Measurements from ENCODE around the gene PGD.

Gene PGD

DNA sequence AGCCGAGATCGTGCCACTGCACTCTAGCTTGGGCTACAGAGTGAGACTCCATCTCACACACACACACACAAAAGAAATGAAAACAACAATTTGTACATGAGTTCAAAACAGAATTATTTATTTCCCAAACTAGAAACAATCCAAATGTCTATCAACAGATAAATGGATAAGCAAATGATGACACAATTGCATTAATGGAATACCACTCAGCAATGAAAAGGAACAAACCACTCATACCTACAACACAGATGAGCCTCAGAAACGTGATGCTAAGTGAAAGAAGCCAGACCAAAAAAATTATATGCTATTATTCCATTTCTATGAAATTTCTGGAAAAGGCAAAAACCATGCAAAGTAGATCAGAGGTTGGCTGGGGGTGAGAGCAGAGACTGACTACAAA, 2.0 kb upstream of the PGD start:
- no peak for DNase-seq (ENCODE audit: low read depth)
- H3K4me3 ChIP-seq (ENCODE audit: control insufficient read depth, low read depth, low read length), result no peak overlapping the region
- TF ChIP-seq, protein P1, sequence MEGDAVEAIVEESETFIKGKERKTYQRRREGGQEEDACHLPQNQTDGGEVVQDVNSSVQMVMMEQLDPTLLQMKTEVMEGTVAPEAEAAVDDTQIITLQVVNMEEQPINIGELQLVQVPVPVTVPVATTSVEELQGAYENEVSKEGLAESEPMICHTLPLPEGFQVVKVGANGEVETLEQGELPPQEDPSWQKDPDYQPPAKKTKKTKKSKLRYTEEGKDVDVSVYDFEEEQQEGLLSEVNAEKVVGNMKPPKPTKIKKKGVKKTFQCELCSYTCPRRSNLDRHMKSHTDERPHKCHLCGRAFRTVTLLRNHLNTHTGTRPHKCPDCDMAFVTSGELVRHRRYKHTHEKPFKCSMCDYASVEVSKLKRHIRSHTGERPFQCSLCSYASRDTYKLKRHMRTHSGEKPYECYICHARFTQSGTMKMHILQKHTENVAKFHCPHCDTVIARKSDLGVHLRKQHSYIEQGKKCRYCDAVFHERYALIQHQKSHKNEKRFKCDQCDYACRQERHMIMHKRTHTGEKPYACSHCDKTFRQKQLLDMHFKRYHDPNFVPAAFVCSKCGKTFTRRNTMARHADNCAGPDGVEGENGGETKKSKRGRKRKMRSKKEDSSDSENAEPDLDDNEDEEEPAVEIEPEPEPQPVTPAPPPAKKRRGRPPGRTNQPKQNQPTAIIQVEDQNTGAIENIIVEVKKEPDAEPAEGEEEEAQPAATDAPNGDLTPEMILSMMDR (IDR thresholded peaks at IDR 0.05; ENCODE audit: control insufficient read depth, insufficient read depth, low read depth, low read length, missing control alignments), result no peak

DNA sequence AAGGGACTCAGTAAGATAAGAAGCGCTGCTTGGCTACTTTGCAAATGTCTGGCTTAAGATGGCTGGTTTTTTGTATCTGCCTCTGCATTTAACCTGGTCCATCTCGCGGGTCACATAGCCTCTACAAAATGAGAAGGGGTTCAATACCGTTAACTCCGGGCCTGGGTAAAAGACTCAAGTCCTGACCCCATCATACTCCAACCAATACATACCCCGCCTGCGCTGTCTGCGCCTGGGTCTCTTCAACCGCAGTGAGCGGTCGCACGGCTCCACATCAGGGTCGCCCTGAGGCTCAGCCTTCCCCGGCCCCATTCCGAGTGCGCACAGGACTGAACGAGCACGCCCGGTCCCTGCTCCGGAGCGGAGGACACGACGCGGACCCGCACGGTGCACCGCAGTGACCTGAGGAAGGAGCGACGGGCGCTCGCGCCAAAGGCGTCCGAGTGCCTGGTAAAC, 558 bp upstream of the PGD start:
- no peak for DNase-seq (ENCODE audit: low read depth)
- TF ChIP-seq, protein P1 (IDR thresholded peaks at IDR 0.05; ENCODE audit: control insufficient read depth, insufficient read depth, low read depth, low read length, missing control alignments), result no peak
- peak overlapping the region; percentile 64 for H3K4me3 ChIP-seq (ENCODE audit: control insufficient read depth, low read depth, low read length)

DNA sequence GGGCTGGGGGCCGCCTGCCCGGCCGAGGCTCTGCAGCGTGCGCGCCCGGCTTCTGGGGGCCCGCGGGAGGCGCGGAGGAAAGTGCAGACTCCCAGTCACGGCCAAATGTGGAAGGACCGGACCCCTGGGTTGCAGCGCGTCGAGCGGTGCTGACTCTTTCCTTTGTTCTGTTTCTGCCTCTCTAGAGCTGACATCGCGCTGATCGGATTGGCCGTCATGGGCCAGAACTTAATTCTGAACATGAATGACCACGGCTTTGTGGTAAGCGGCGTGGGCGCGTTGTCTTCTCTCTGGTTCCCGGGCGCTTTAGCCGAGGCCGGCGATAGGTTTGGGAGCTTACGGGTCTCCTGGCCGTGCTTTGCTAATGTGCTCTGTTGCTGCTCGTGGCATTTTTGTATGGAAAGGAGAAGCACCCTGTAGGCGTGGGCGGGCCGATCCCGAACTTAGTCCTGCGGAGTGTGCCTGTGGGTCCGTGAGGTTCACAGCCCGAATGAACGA, 629 bp downstream of the PGD start:
- no peak for DNase-seq (ENCODE audit: low read depth)
- H3K4me3 ChIP-seq (ENCODE audit: control insufficient read depth, low read depth, low read length), result peak overlapping the region; percentile 64
- TF ChIP-seq, protein P1 (IDR thresholded peaks at IDR 0.05; ENCODE audit: control insufficient read depth, insufficient read depth, low read depth, low read length, missing control alignments), result no peak

DNA sequence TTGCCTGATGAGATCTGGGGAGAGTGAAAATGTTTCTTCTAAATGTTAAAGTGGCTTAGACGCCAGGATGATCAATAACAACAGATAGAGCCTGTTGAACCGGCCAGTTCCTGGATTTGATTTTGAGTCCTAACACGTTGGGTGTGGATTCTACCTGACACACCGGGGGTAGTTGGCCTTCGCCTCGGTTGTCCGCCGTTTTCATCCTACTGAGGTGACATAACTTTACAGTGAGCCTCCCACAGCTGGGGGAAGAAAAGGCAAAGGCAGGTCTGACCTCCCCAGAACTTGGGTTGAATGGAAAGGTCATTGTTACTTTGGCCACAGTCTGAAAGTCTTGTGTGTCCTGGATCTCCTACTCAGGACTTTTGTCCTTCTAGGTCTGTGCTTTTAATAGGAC, 1.1 kb downstream of the PGD start:
- TF ChIP-seq, protein P1 (IDR thresholded peaks at IDR 0.05; ENCODE audit: control insufficient read depth, insufficient read depth, low read depth, low read length, missing control alignments), result no peak
- peak overlapping the region; percentile 64 for H3K4me3 ChIP-seq (ENCODE audit: control insufficient read depth, low read depth, low read length)
- DNase-seq (ENCODE audit: low read depth), result no peak

DNA sequence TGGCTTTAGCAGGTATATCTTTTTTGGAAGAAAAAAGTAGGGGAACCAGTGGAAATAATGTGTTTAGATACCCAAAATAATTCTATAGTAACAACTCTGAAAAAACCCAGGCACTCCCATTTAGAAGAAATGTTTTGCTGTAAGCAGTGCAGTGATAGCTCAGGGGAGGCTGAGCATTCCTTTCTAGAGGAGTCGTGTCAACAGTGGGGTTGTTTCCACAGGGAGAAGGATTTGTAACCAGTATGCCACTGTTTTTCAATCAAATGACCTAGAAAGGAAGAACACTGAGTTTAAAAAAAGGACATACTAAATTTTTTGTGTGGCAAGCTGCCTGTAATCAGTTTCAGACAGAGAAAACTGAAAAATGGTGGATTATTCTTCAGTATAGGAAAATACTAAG, 2.4 kb downstream of the PGD start:
- no peak overlapping the region for H3K4me3 ChIP-seq (ENCODE audit: control insufficient read depth, low read depth, low read length)
- TF ChIP-seq, protein P1 (IDR thresholded peaks at IDR 0.05; ENCODE audit: control insufficient read depth, insufficient read depth, low read depth, low read length, missing control alignments), result no peak
- DNase-seq (ENCODE audit: low read depth), result no peak

DNA sequence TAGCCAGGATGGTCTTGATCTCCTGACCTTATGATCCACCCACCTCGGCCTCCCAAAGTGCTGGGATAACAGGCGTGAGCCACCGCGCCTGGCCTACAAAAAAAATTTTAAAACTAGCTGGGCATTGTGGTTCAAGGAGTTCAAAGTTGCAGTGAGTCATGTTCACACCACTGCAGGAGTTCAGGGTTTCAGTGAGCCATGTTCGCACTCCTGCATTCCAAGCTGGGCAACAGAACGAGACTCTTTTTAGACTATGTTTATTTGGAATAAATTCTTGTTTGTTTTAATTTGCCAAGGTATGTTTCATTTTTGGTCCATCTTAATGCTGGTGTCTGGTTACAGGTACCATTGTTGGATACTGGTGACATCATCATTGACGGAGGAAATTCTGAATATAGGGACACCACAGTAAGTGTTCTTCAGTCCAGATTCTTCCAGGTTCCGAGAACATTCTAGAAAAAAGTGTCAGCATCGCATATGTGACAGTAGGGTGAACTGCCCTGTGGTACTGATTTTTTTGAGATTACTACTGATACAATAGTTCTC, 3.9 kb downstream of the PGD start:
- DNase-seq (ENCODE audit: low read depth), result no peak
- TF ChIP-seq, protein P1 (IDR thresholded peaks at IDR 0.05; ENCODE audit: control insufficient read depth, insufficient read depth, low read depth, low read length, missing control alignments), result no peak
- no peak overlapping the region for H3K4me3 ChIP-seq (ENCODE audit: control insufficient read depth, low read depth, low read length)
